HG03135 (cell line): Measurements from ENCODE around the gene INTS15.
"Not testable (repeated sequence)": the region's sequence is repeated elsewhere in the genome, so short reads cannot be mapped to it uniquely, and the experiment has no call there.

Experiments
- ATAC-seq: cut with Tn5 transposase; IDR thresholded peaks from one replicate; pipeline ENCODE4 v1.9.1; 2021; ENCODE audit warnings: mild to moderate bottlenecking, moderate library complexity; ENCODE audit not compliant: unreplicated experiment

INTS15 gene

GRCh38 chr7:6576867-6577368 lies 12.9 kb upstream of the INTS15 start:
- ATAC-seq, result not testable (repeated sequence)

GRCh38 chr7:6577369-6578113 lies 12.3 kb upstream of the INTS15 start, which contains the start of gene ZDHHC4:
Gene ZDHHC4 (plus strand): TSS chr7:6577454. CDS start chr7:6580562, 3,108 bp downstream.
- ATAC-seq, result peak; percentile 95

- no peak for ATAC-seq
Measured at GRCh38 chr7:6578114-6579084, 11.4 kb upstream of the INTS15 start.

- ATAC-seq, result no peak
Measured at GRCh38 chr7:6579446-6579845, 10.4 kb upstream of the INTS15 start.

- ATAC-seq, result not testable (repeated sequence)
Measured at GRCh38 chr7:6585746-6586432, 3.9 kb upstream of the INTS15 start.

- ATAC-seq, result no peak
Measured at GRCh38 chr7:6588566-6588965, 1.3 kb upstream of the INTS15 start.

GRCh38 chr7:6589151-6589828 lies 531 bp upstream of the INTS15 start:
- ATAC-seq, result no peak

- ATAC-seq, result peak; percentile 31
Measured at GRCh38 chr7:6590645-6591110, 857 bp downstream of the INTS15 start.

GRCh38 chr7:6600093-6600492 lies 10.3 kb downstream of the INTS15 start:
- ATAC-seq, result no peak

- ATAC-seq, result no peak
Measured at GRCh38 chr7:6604458-6604857, 14.6 kb downstream of the INTS15 start.

- no peak for ATAC-seq
Measured at GRCh38 chr7:6606866-6607583, 17.2 kb downstream of the INTS15 start.

GRCh38 chr7:6607651-6608051 lies 17.8 kb downstream of the INTS15 start:
- no peak for ATAC-seq

- no peak for ATAC-seq
Measured at GRCh38 chr7:6608081-6608480, 18.3 kb downstream of the INTS15 start.

- ATAC-seq, result no peak
Measured at GRCh38 chr7:6608794-6609193, 19.0 kb downstream of the INTS15 start.

- ATAC-seq, result no peak
Measured at GRCh38 chr7:6612819-6613218, 23.0 kb downstream of the INTS15 start.

- ATAC-seq, result no peak
Measured at GRCh38 chr7:6613706-6614105, 23.9 kb downstream of the INTS15 start.

- ATAC-seq, result no peak
Measured at GRCh38 chr7:6614953-6615722, 25.3 kb downstream of the INTS15 start, which contains the start of gene ZNF853. Gene ZNF853 (plus strand): TSS chr7:6615610. CDS start chr7:6616175, 565 bp downstream.

GRCh38 chr7:6615723-6616555 lies 26.1 kb downstream of the INTS15 start:
- no peak for ATAC-seq
